Activated CD4-positive, CD25-positive, alpha-beta regulatory T cell treated with anti-CD3 and anti-CD28 coated beads, Interleukin-2, amount 50 U/mL, for 72 hours (primary cell): Measurements from ENCODE around the gene FAM187B.
"Not testable (repeated sequence)": the region's sequence is repeated elsewhere in the genome, so short reads cannot be mapped to it uniquely, and the experiment has no call there.

Experiments
- DNase-seq: peaks from one replicate; pipeline ENCODE4 v3.0.0; 2021

Gene FAM187B

DNA sequence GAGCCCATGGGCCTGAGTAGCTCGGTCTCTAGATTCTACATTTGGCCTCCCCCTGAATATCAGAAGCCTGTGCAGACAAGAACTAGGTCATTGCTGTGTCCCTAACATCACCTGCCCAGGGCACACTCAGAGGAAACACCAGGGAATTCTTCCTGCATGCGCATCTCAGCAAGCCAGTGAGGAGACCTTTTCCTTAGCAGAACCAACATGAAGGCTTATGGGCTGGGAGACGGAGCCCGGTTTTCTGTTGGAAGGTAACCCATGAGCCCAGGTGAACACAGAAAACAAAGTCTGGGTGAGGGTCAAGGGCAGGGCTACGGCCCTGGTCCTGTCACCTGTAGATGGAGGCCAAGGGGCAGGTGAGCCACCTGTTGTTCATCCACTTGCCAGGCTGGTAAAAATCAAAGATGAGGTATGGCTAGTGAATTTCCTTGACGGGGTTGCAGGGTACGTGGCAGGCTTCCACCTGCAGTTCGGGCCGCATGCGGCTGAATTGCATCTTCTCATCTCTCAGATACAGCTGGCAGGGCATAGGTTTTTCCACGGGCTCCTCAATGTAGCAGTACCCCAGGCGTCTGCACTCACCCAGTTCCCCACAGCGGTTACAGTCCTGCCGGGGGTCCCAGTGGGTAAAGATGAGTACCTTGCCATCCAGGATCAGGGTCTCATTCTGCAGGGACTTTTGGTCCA is 3.6 kb upstream of the FAM187B start:
- no peak for DNase-seq

DNA sequence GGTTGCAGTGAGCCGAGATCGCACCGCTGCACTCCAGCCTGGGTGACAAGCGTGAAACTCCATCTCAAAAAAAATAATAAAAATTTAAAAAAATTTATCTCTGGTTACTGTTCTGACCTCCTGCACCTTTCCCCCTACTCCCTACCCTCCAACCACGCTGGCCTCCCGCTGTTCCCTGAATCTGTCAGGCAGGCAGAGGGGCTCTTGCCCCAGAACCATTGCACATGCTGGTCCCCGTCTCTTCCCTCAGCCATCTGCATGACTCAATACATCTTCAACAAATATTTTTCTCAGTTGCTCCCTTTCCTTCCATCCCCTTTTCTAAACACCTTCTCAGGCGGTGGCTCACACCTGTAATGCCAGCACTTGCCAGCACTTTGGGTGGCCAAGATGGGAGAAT is 1.1 kb upstream of the FAM187B start:
- DNase-seq = no peak

DNA sequence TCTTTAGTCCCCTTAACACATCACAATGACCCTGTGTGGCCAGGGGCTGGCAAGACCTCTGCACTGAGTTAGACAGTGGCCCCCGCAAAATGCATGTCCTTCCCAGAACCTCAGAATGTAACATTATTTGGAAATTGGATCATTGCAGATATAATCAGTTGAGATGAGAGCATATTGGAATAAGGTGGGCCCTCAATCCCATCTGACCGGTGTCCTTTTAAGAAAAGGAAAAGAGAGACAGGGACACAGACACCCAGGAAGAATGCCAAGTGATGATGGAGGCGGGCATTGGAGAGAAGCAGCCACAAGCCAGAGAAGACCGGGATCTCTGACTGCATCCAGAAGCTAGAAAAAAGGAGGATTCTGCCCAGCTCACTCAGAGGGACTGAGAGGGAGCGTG is 1.8 kb downstream of the FAM187B start:
- DNase-seq = no peak

DNA sequence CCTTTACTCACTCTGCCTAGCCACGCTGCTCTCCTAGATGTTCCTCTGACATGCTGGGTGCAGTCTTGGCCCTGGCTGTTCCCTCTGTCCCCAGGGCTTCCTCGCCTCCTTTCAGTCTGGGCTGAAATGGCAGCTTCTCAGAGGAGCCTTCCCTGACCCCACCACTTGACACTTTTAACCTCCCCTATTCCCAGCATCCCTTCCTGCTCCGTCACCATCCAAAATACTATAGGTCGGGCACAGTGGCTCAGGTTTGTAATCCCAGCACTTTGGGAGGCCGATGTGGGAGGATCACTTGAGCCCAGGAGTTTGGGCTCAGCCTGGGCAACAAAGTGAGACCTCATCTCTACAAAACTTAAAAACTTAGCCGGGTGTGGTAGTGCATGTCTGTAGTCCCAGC is 2.6 kb downstream of the FAM187B start:
- DNase-seq = no peak

DNA sequence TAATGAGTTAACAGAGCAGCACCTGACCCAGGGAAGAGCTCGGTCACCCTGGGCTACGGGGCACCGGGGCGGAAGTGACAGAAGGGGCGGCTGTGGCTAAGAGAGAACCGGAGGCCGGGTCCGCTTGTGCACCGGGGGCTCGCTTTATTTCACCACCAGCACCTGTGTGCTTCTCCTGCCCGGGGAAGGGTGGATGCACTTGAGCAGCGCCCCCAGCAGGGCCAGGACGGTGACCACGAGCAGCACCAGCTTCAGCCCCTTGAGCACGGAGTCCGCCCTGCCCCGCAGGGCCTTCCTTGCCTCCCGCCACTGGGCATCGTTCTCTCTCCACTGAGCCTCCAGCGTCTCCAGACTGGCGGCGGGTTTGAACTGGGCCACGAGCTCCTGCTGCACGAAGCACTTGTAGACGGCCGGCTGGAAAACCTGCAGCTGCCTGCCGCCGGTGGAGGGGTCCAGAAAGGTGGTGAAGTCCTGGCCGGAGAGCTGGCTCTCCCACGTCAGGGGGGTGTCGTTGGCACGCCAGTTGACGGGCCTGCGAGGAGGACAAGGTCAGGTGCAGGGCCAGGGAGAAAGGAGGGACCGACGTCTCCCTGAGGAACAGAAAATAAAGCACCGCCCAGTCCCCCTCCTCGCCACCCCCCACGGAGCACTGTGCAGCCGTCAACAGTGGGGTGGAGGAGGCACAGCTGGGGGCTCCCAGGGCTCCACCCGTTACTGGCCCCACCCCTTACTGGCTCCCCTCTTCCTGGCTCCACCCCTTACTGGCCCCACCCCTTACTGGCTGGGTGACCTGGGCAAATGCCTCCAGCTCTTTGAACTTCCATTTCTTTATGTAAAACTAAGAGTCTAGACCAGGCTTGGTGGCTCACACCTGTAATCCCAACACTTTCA is 3.6 kb downstream of the FAM187B start:
- DNase-seq = no peak

DNA sequence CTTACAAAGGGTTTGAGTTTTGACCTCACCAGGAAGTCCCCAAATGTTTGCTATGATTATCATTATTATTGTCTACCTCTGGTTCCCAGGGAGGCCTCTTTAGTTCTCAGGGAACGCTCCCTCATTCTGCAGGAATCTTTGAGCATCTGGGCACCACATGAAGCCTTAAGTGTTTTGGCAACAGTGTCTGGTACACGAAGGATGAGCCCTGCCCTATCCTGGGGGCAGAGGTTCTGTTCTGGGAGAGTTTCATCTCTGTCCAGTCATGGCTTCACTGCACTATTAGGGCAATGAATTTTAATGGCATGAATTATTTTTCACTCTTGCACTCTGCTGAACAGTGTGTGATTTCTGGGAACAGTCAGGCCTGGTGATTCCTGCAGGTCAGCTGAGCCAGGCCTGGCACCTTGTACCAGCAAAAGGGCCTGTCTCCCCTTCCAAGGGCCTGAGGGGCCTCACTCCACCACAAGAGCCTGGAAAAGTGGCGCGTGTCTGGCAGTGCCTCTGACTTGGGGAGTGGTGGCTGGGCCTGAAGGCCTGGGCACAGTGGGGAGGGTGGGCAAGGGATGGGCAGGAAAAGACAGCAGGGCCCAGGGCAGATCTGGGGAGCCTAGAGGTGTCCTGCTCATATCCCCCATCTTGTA is 4.6 kb downstream of the FAM187B start:
- DNase-seq = no peak

DNA sequence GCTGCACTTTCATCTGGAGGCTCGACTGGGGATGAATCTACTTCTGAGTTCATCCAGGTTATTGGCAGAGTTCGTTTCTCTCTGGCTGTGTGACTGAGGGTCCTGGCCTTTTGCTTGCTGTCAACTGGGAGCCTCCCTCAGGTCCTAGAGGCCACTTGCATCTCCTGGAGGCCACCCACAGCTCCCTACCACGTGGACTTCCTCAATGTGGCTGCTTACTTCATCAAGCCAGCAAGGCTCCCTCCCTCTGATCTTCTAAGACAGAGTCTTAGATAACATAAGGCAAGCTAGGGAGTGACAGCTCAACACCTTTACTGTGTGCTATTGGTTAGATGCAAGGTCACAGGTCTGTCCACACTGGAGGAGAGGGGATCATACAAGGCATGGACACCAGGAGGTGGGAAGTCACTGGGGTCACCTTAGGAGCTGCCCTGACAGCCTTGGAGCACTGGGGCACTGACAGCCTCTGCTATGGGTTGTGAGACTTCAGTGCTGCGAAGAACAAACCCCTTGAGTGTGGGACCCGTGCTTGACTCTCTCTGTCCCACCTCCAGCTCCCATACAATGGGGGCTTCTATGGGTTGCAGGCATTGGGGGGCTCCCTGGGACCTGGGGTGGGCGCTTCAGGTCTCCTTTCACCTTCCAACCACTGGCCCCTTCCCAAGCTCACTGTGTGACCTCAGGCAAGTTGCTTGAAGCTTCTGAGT is 5.3 kb downstream of the FAM187B start:
- no peak for DNase-seq

DNA sequence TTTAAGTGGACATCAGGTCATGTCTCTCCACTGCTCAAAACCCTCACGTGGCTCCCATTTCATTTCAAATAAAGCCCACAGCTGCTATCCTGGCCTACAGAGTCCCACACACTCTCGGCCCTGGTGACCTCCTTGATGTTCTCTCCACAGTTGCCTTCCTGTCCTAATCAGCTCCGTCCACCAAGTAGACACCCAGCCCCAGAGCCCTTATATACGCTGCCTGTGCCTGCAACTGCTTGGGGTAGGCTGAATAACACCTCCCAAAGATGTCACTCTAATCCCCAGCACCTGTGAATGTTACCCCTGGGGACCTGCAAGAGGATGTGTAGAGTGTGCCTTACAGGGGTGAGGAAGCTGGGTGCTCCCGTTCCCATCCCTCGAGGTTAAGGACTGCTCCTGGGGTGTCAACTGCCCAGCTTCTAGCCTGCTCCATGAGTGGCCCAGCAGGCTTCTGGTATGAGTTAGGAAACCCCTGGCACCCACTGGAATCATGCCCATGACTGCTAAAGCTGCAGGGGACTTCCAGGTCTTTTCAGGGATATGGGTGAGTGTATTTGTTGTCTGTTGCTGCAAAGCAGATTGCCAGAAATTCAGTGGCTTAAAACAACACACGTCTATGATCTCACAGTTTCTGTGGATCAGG is 6.0 kb downstream of the FAM187B start:
- no peak for DNase-seq

DNA sequence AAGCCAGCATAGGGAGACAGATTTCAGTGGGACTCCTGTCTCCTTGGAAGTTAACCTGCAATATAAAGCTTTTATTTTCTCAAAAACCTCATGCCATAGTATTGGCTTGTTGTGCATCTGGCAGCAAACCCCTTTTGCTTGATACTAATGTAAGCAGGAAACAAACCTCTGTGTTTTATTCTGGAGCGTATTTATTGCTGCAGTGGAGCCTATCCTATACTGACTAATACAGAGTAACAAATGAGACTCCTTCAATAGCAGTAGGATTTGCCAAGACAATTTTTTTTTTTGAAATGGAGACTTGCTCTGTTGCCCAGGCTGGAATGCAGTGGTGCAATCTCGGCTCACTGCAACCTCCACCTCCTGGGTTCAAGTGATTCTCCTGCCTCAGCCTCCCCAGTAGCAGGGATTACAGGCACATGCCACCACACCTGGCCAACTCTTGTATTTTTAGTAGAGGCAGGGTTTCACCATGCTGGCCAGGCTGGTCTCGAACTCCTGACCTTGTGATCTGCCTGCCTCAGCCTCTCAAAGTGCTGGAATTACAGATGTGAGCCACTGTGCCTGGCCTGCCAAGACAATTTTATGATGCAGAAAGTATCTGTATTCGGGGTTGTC is 7.5 kb downstream of the FAM187B start:
- DNase-seq = not testable (repeated sequence)

DNA sequence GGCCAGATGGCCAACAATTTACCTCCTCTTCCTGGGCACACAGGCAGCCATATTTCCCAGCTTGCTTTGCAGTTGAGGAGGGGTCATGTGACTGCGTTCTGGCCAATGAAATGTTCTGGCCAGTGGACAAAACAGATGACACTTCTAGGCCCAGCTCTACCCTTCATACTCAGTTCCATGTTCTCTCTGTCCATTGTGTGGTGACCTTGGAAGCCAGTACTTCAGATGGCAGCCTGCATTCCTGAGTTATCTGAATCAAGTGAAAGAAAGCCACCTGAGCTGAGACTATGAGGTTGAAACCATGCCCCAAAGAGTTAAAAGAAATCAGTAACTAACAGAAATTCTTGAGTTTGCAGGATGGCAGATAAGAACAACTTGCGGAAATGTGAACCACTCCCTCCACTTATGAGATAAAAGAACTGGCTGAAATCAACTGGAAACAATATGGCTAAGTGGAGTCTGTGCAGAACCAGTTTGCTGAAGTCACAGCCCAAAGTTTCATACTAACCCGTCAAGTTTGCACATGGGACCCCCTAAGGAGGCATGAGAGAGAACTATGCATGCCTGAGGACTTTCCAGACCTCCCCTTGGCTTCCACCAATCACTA is 8.1 kb downstream of the FAM187B start:
- DNase-seq = no peak

DNA sequence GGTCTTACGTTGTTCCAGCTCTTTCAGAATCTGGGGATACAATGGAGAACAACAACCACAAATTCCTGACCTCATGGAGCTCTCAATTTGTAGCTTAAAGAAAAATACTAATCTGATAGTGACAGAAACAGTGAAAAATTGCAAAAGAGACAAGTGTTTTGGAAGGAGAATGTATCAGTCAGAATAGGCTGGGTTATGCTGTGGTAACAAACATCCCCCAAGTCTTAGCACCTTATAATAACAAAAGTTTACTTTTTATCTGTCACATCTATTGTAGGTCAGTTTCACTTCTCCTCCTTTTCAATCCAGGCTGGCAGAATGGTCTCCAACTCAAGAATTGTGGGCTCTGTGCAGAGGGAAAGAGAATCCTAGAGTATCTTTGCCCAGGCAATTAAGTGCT is 9.5 kb downstream of the FAM187B start:
- DNase-seq = no peak

DNA sequence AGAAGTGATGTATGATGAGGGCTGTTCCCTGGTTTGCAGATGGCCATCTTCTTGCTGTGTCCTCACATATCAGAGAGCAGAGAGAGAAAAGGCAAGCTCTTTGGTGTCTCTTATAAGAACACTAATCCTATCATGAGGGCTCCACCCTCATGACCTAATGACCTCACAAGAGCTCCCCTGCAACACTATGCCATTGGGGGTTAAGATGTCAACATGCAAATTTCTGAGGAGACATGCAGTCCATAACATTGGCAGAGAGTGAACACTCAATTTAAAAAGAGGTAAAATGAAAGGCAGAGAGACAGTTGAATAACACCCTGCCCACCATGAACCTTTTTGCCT is 10.9 kb downstream of the FAM187B start:
- DNase-seq = no peak

DNA sequence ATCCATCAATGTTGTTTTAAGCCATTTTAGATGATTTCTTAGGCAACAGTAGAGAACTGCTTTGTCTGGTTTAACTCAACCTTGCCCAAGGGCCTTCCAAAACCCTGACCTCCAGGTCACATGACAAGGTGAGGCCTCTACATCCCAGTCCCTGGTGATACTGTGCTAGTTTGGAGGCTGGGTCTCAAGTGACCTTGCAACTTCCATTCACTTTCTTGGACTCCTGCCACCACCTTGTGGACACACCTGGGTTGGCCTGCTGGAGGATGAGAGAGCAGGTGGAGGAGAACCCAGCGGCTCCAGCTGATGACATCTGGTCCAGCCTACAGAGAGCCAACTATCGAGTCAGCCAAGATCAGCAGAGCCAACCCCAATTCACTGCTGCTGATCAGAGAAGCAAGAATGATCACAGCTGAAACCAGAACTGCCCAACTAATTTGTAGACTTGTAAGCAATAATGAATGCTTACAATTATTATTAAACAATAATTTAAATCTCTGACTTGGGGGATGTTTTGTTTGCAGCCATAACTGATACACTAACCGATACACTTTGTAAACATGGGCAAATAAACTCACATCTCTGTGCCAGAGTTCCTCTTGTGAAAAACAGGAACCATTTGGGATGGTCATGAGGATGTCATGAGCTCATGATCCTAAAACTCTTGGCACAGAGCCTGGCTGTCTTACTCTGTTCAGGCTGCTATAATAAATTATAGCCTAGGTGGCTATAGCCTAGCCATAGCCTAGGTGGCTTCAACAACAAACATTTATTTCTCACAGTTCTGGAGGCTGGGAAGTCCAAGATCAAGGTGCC is 11.5 kb downstream of the FAM187B start:
- DNase-seq = no peak

DNA sequence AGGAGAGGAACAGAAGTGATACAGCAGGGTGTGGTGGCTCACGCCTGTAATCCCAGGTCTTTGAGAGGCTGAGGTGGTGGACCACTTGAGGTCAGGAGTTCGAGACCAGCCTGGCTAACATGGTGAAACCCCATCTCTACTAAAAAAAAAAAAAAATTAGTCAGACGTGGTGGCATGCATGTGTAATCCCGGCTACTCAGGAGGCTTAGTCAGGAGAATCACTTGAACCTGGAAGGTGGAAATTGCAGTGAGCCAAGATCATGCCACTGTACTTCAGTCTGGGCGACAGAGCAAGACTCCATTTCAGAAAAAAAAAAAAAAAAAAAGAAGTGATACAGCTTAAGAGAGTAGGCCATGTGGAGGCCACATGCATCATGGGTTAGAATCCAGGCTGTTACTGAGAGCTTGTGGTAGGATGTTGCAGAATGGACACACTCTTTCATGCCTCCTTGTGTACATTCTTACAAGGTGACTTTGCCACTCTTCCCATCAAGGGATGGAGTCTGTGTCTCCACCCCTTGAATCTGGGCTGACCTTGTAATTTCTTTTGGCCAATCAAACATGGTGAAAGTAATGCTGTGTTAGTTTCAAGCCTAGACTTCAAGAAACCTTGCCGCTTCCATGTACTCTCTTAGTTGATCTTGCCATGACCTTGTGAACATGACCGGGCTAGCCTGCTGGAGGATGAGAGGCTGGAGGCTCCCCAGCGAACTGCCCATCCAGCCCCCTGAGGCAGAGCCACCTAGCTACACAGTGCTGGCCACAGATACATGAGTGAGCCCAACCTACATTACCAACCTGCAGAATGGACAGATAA is 12.3 kb downstream of the FAM187B start:
- DNase-seq = no peak

DNA sequence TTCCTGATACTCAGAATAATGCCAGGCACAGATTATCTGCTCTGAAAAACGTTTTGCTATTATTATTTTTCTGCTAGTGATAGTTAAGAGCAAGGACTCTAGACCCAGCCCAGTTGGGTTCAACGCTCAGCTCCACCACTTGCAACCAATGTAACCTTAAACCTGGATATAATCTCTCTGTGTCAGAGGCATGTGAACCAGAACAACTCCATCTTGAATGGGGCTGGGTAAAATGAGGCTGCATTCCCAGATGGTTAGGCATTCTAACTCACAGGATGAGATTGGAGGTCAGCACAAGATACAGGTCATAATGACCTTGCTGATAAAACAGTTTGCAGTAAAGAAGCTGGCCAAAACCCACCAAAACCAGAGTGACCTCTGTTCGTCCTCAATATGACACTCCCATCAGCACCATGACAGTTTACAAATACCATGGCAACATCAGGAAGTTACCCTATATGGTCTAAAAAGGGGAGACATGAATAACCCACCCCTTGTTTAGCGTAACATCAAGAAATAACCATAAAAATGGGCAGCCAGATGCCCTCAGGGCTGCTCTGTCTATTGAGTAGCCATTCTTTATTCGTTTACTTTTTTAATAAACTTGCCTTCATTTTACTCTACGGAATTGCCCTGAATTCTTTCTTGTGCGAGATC is 13.6 kb downstream of the FAM187B start:
- DNase-seq = no peak

DNA sequence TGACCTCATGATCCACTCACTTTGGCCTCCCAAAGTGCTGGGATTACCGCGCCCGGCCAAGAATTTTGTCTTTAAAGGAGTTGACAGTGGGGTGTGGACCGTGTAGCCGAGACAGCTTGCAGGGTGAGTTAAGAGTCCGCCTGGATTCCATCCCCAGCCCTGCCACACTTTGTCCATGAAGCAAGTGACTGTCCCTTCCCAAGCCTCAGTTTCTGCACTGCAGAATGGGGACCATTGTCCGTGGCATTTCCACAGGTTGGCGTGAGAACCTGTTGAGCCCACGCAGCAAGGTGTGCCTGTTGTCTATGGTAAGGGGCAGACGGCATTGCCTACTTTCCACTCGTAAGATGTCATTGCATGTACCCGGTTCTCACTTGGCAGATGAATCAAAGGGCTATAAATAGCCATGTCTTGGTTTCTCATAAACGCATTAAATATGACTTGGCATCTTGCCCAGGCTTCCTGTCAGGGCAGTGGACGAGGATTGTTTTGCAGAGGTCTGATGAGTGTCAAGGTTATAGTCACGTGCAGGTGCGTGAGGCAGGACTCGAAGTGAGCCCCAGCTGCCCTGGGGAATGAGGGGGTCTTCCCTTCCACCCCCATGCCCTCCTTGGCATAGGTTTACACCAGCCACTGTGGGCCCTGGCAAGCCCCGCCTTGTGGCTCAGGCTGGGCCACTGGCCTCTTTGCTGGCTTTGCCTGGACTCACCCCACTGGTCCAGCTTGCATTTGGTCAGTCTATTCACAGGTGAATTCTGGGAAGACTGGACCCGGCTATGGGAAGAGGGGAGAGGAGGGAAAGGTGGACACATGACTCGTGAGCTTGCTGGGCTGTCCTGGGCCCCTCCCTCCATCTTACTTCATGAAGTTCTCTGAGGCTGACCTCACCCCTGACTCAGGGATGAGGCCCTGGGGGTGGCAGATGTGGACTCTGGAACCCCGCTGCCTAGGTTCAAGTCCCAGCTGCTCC is 14.6 kb downstream of the FAM187B start:
- peak; percentile 69 for DNase-seq

DNA sequence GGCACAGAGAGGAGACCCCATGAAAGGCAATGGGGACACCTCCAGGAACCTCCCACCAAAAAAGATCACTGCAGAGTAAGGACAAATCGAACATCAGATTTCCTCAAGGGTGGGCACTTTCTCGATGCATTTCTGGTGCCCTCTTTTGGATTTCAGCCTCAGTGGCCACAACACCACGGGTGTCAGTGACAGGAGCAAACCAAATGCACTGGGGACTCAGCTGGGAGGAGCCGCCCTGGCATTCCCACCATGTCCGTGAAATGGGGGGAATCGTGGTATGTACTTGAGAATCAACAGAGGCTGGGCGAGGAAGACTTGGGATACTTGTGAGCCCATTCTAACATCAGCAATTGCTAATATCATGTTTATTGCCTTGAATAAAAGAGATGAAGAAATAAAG is 16.3 kb downstream of the FAM187B start:
- DNase-seq = no peak

DNA sequence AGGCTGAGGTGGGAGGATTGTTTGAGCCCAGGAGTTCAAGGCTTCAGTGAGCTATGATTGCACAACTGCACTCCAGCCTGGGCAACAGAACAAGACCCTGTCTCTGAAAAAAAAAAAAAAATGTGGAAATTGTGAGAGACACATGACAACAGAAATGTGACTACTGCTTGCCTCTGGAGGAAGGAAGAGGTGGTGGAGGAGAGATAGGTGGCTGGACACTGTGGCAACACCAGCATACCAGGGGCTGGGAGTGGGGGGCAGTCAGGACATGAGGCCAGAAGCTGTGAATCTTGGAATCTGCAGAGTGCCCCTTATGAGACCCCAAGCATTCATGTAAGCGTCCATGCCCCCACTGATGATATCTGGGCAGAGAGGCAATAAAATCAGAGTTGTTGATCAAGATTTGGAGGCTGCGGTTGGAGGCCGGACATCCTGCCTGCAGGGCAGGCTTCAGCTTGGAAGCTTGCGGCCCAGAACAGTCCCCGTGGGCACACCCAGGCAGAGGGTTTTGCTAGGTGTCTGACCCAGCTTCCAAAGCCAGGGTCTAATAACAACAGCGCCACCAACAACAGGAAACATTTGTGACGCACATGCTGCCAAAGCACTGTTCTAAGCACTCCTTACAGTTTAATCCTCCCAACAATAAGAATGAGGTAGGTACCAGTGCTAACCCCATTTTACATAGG is 16.9 kb downstream of the FAM187B start:
- peak; percentile 61 for DNase-seq
